CD14-positive monocyte (primary cell): ENCODE measurements around the gene SEC22A. TPM values are rescaled to one million over a fixed set of nuclear protein-coding genes. Genes with fewer than 3 reads are reported as not detected.

Experiments used
- DNase-seq, 3 donors: peaks; one replicate each; pipeline ENCODE4 v3.0.0-alpha.2; 2011 to 2022
- H2AFZ ChIP-seq: 2 replicates; pipeline ENCODE4 v1.6.0; 2012; ENCODE audit warnings: mild to moderate bottlenecking, low read depth, low read length, inconsistent platforms; ENCODE audit not compliant: insufficient read depth, poor library complexity, severe bottlenecking
- H3K27ac ChIP-seq, 2 donors: 1 replicate in 1 of 2; 2 replicates in 1 of 2; pipeline ENCODE4 v1.5.1; 2012 to 2013; ENCODE audit warnings: low read length in 2 of 2, control low read depth in 1 of 2, inconsistent platforms in 1 of 2, low read depth in 1 of 2, mild to moderate bottlenecking in 1 of 2
- H3K27me3 ChIP-seq, 2 donors: one replicate each; pipeline versions ENCODE4 v1.6.0 to v1.6.1; 2011 to 2013; ENCODE audit warnings: low read length in 2 of 2; ENCODE audit not compliant: control insufficient read depth in 2 of 2, insufficient read depth in 2 of 2
- H3K36me3 ChIP-seq, 2 donors: replicated peaks in 1 of 2; 1 replicate in 1 of 2; 2 replicates in 1 of 2; pipeline versions ENCODE4 v1.5.1 to v1.6.1; 2012 to 2013; ENCODE audit warnings: low read length in 2 of 2, control low read depth in 1 of 2, inconsistent platforms in 1 of 2, mild to moderate bottlenecking in 1 of 2; ENCODE audit not compliant: insufficient read depth in 2 of 2, control insufficient read depth in 1 of 2
- H3K4me1 ChIP-seq, 2 donors: 1 replicate in 1 of 2; 2 replicates in 1 of 2; pipeline versions ENCODE4 v1.5.1 to v1.6.1; 2012 to 2013; ENCODE audit warnings: low read length in 2 of 2, control low read depth in 1 of 2, inconsistent platforms in 1 of 2, mild to moderate bottlenecking in 1 of 2, moderate library complexity in 1 of 2; ENCODE audit not compliant: insufficient read depth in 2 of 2, control insufficient read depth in 1 of 2
- H3K4me2 ChIP-seq: replicated peaks from 2 replicates; pipeline ENCODE3; 2012; ENCODE audit warnings: low read length, moderate library complexity, mild to moderate bottlenecking; ENCODE audit not compliant: poor library complexity, severe bottlenecking; ENCODE audit errors: extremely low read depth
- H3K4me3 ChIP-seq, 3 experiments: fragments of 200-600 bp in 1 of 3; sonication (generic) in 1 of 3; replicated peaks in 1 of 3; 1 replicate in 2 of 3; 2 replicates in 1 of 3; pipeline ENCODE4 v1.5.1; 2011 to 2013; ENCODE audit warnings: low read length in 3 of 3, mild to moderate bottlenecking in 3 of 3, control low read depth in 2 of 3, low read depth in 2 of 3, inconsistent platforms in 1 of 3, moderate library complexity in 1 of 3
- H3K79me2 ChIP-seq: 2 replicates; pipeline ENCODE4 v1.6.0; 2012; ENCODE audit warnings: mild to moderate bottlenecking, control low read depth, inconsistent platforms, low read length, moderate library complexity; ENCODE audit not compliant: insufficient read depth
- H3K9ac ChIP-seq: 2 replicates; pipeline ENCODE4 v1.6.0; 2017; ENCODE audit warnings: low read length, mild to moderate bottlenecking; ENCODE audit not compliant: insufficient read depth, poor library complexity, severe bottlenecking
- H3K9me3 ChIP-seq, 2 donors: replicated peaks in 1 of 2; 1 replicate in 1 of 2; 2 replicates in 1 of 2; pipeline versions ENCODE4 v1.5.1 to v1.6.1; 2012 to 2013; ENCODE audit warnings: low read length in 2 of 2, control low read depth in 1 of 2; ENCODE audit not compliant: control insufficient read depth in 1 of 2, insufficient read depth in 1 of 2
- H4K20me1 ChIP-seq: 2 replicates; pipeline ENCODE4 v1.6.0; 2012; ENCODE audit warnings: mild to moderate bottlenecking, low read length, control low read depth, moderate library complexity; ENCODE audit not compliant: insufficient read depth
- H3K27ac Mint-ChIP-seq, 7 donors: one replicate each; pipeline ENCODE4 v1.8.0; 2020; ENCODE audit warnings: mild to moderate bottlenecking in 7 of 7, mixed read lengths in 7 of 7, moderate library complexity in 6 of 7, inconsistent platforms in 2 of 7
- H3K27me3 Mint-ChIP-seq, 3 donors: one replicate each; pipeline ENCODE4 v1.8.0; 2021 to 2022; ENCODE audit warnings: low read depth in 3 of 3, mild to moderate bottlenecking in 3 of 3, mixed read lengths in 3 of 3, moderate library complexity in 3 of 3, inconsistent platforms in 1 of 3
- H3K36me3 Mint-ChIP-seq, 2 donors: one replicate each; pipeline ENCODE4 v1.8.0; 2020; ENCODE audit warnings: mixed read lengths in 2 of 2, inconsistent platforms in 1 of 2, mild to moderate bottlenecking in 1 of 2
- H3K4me1 Mint-ChIP-seq: one replicate; pipeline ENCODE4 v1.8.0; 2020; ENCODE audit warnings: mild to moderate bottlenecking, mixed read lengths
- H3K4me3 Mint-ChIP-seq, 2 donors: one replicate each; pipeline ENCODE4 v1.8.0; 2020; ENCODE audit warnings: mild to moderate bottlenecking in 2 of 2, mixed read lengths in 2 of 2, moderate library complexity in 1 of 2
- H3K9me3 Mint-ChIP-seq, 7 donors: one replicate each; pipeline ENCODE4 v1.8.0; 2020 to 2022; ENCODE audit warnings: mixed read lengths in 7 of 7, mild to moderate bottlenecking in 6 of 7, moderate library complexity in 6 of 7, inconsistent platforms in 2 of 7
- CTCF ChIP-seq: fragments of 200-600 bp; IDR thresholded peaks from one replicate; pipeline ENCODE4 v1.8.0; 2022; ENCODE audit warnings: antibody characterized with exemption, mild to moderate bottlenecking
- WGBS: methylation state at CpG from one replicate; pipeline ENCODE4 v1.1.5; 2013; ENCODE audit warnings: missing lambda C conversion rate; ENCODE audit not compliant: insufficient coverage; 5-methylcytosine and 5-hydroxymethylcytosine counted together
- intact Hi-C, 2 donors: fragments of 100-400 bp; cut with micrococcal nuclease; formaldehyde crosslinking; loops; one replicate each; pipeline versions ENCODE4 v1.15.0 to v1.15.1; 2023
- polyA plus RNA-seq, 3 donors: library from polyadenylated mRNA; depleted of rRNA in 1 of 3; unstranded in 2 of 3; stranded (reverse) in 1 of 3; fragments of 300-500 nt in 2 of 3; fragments of >200 nt in 1 of 3; fragmentation: Illumina TruSeq in 2 of 3; gene quantifications; 1 replicate in 2 of 3; 2 replicates in 1 of 3; pipeline ENCODE4 v1.2.3, GENCODE V29; 2012 to 2021

Gene SEC22A
- polyA plus RNA-seq, 3 donors, result 6.4 to 11.0 (median 8.8) TPM

DNA sequence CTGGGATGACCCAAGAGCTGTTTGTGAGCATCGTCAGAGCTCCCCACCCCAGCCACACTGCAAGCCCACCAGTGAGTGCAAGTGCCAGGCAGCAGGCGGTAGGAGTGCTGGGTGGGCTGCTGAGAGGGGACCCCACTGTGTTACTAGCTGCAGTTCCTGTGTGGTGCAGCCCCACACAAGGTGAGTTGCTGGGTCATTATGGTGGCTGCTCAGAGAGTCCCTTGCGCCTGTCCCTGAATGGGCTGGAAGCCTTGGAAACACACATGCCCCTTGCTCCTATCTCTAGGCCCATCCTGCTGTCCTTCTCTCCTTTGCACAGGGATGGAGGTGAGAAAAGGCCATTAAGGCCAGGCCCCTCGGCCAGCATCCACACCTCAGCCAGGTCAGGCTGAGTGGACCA lies 83.7 kb downstream of the SEC22A start:
- TF ChIP-seq CTCF, result no peak
- no peaks in the 10 kb centered on the region for H3K27me3 ChIP-seq
- H3K36me3 Mint-ChIP-seq, result no peaks in the 10 kb centered on the region
- no peak overlapping the region for H3K4me2 ChIP-seq
- no peaks in the 10 kb centered on the region for H3K36me3 ChIP-seq
- H4K20me1 ChIP-seq, result no peaks in the 10 kb centered on the region
- no peak overlapping the region for H3K27ac ChIP-seq
- no peaks in the 10 kb centered on the region for H3K4me1 ChIP-seq
- intact Hi-C loops, result no loop called here
- no peak overlapping the region for H3K4me3 Mint-ChIP-seq
- no peak overlapping the region for H2AFZ ChIP-seq
- no peak overlapping the region for H3K4me3 ChIP-seq
- H3K9me3 Mint-ChIP-seq, result no peaks in the 10 kb centered on the region
- H3K79me2 ChIP-seq, result no peaks in the 10 kb centered on the region
- DNase-seq, result no peak
- H3K27me3 Mint-ChIP-seq, result peaks cover 4 to 5% (median 5%) of the 10 kb centered on the region in 3 donors
- H3K27ac Mint-ChIP-seq, result no peak overlapping the region
- no peak overlapping the region for H3K9ac ChIP-seq
- WGBS, result 100% methylated on average over 2 of the region's 4 CpGs
- H3K4me1 Mint-ChIP-seq, result no peaks in the 10 kb centered on the region
- no peaks in the 10 kb centered on the region for H3K9me3 ChIP-seq

DNA sequence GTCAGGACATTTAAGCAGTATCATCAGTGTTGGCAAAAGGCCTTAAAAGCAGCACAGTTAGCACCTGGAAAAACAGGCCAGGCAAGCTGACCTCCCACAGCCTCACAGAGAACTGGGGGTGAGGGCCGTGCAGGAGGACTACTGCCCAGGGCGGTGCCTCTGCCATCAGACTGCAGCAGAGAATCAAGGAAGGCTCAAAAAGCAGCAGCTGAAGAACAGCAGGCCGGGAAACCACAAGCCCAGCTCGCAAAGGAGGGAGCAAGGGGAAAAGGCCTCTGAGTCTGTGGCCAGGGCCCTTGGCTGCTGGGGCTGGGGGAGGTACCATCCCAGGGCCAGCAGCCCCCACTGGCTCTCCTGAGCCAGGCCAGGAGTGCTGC lies 84.2 kb downstream of the SEC22A start:
- Histone ChIP-seq H3K4me1 (no peaks in the 10 kb centered on the region), H4K20me1 (no peaks in the 10 kb centered on the region), H3K79me2 (no peaks in the 10 kb centered on the region), H3K27me3 (no peaks in the 10 kb centered on the region), H3K9me3 (no peaks in the 10 kb centered on the region), H3K4me3 (no peak overlapping the region), H3K9ac (no peak overlapping the region), H2AFZ (no peak overlapping the region), H3K36me3 (no peaks in the 10 kb centered on the region), H3K4me2 (no peak overlapping the region), H3K27ac (no peak overlapping the region)
- Mint-ChIP-seq H3K27me3 (peaks cover 4 to 5% (median 5%) of the 10 kb centered on the region in 3 donors), H3K36me3 (no peaks in the 10 kb centered on the region), H3K27ac (no peak overlapping the region), H3K4me3 (no peak overlapping the region), H3K4me1 (no peaks in the 10 kb centered on the region), H3K9me3 (no peaks in the 10 kb centered on the region)
- WGBS, result 70% methylated on average over 4 of the region's 4 CpGs
- intact Hi-C loops, result no loop called here
- DNase-seq, result no peak
- TF ChIP-seq CTCF, result no peak
